Glomerular endothelial cell (primary cell): ENCODE data around the gene NYAP2. TPM values are rescaled to one million over a fixed set of nuclear protein-coding genes. Genes with fewer than 3 reads are reported as not detected.

Experiments used
- DNase-seq: peaks from one replicate; pipeline ENCODE4 v3.0.0-alpha.2; 2011; ENCODE audit warnings: low read depth, low spot score; ENCODE audit errors: extremely low read depth
- total RNA-seq: library from RNA; depleted of rRNA; stranded (reverse); fragments of >200 nt; gene quantifications from 2 replicates; pipeline ENCODE4 v1.2.3, GENCODE V29; 2015

Gene NYAP2
- total RNA-seq, 1 donor from 2014 or later, result not detected

GRCh38 chr2:225472161-225472560, 72.7 kb downstream of the NYAP2 start:
- DNase-seq, result no peak

GRCh38 chr2:225479386-225479785, 79.9 kb downstream of the NYAP2 start:
- no peak for DNase-seq

- no peak for DNase-seq
Measured at GRCh38 chr2:225484751-225485150, 85.2 kb downstream of the NYAP2 start.

- DNase-seq, result no peak
Measured at GRCh38 chr2:225486236-225486635, 86.7 kb downstream of the NYAP2 start.

- DNase-seq, result no peak
Measured at GRCh38 chr2:225487878-225488416, 88.4 kb downstream of the NYAP2 start.

- no peak for DNase-seq
Measured at GRCh38 chr2:225488743-225489142, 89.2 kb downstream of the NYAP2 start.

GRCh38 chr2:225493420-225494099, 94.0 kb downstream of the NYAP2 start:
- no peak for DNase-seq

- no peak for DNase-seq
Measured at GRCh38 chr2:225494100-225494459, 94.6 kb downstream of the NYAP2 start.

GRCh38 chr2:225495706-225496105, 96.2 kb downstream of the NYAP2 start:
- DNase-seq, result no peak

- DNase-seq, result no peak
Measured at GRCh38 chr2:225496568-225496967, 97.1 kb downstream of the NYAP2 start.

- DNase-seq, result no peak
Measured at GRCh38 chr2:225497166-225497565, 97.7 kb downstream of the NYAP2 start.

GRCh38 chr2:225501022-225501421, 101.5 kb downstream of the NYAP2 start:
- no peak for DNase-seq

- no peak for DNase-seq
Measured at GRCh38 chr2:225502971-225503370, 103.5 kb downstream of the NYAP2 start.

- DNase-seq, result no peak
Measured at GRCh38 chr2:225510796-225511195, 111.3 kb downstream of the NYAP2 start.

- DNase-seq, result no peak
Measured at GRCh38 chr2:225512469-225512868, 113.0 kb downstream of the NYAP2 start.

- DNase-seq, result no peak
Measured at GRCh38 chr2:225512876-225513540, 113.5 kb downstream of the NYAP2 start.

GRCh38 chr2:225515033-225515432, 115.5 kb downstream of the NYAP2 start:
- no peak for DNase-seq

GRCh38 chr2:225526760-225527390, 127.4 kb downstream of the NYAP2 start:
- no peak for DNase-seq

- DNase-seq, result no peak
Measured at GRCh38 chr2:225531559-225531958, 132.0 kb downstream of the NYAP2 start.

- DNase-seq, result no peak
Measured at GRCh38 chr2:225532096-225532495, 132.6 kb downstream of the NYAP2 start.

GRCh38 chr2:225534037-225534436, 134.5 kb downstream of the NYAP2 start:
- DNase-seq, result no peak

- no peak for DNase-seq
Measured at GRCh38 chr2:225534697-225535096, 135.2 kb downstream of the NYAP2 start.
